HG02840 (cell line): ENCODE measurements around the gene GJC2.
A peak's percentile ranks its signal among the peaks of the same experiment; 100 is the strongest.
"Not testable (repeated sequence)": the region's sequence is repeated elsewhere in the genome, so short reads cannot be mapped to it uniquely, and the experiment has no call there.

Experiments
- ATAC-seq: cut with Tn5 transposase; IDR thresholded peaks from one replicate; pipeline ENCODE4 v1.9.1; 2021; ENCODE audit warnings: mild to moderate bottlenecking, moderate library complexity, moderate number of reproducible peaks; ENCODE audit not compliant: unreplicated experiment, low FRiP score

Gene GJC2

GRCh38 chr1:228149406-228150119 lies at the start of gene GJC2:
Gene GJC2 (plus strand): TSS chr1:228149930. CDS start chr1:228157759, 7,829 bp downstream.
- no peak for ATAC-seq

- ATAC-seq, result no peak
Measured at GRCh38 chr1:228100822-228101613, 48.7 kb upstream of the GJC2 start.

- no peak for ATAC-seq
Measured at GRCh38 chr1:228101614-228101993, 48.1 kb upstream of the GJC2 start.

GRCh38 chr1:228101994-228102790 lies 47.5 kb upstream of the GJC2 start:
- ATAC-seq, result peak; percentile 12

GRCh38 chr1:228102791-228103620 lies 46.7 kb upstream of the GJC2 start, which contains the start of gene C1orf35:
Gene C1orf35 (minus strand): TSS chr1:228103325. CDS start chr1:228103227, 98 bp downstream.
- ATAC-seq, result peak; percentile 76

GRCh38 chr1:228104526-228105269 lies 45.0 kb upstream of the GJC2 start:
- ATAC-seq, result no peak

GRCh38 chr1:228105270-228105995 lies 44.3 kb upstream of the GJC2 start:
- no peak for ATAC-seq

- no peak for ATAC-seq
Measured at GRCh38 chr1:228105996-228106799, 43.5 kb upstream of the GJC2 start.

- ATAC-seq, result no peak
Measured at GRCh38 chr1:228106800-228107054, 43.0 kb upstream of the GJC2 start.

- no peak for ATAC-seq
Measured at GRCh38 chr1:228107636-228108035, 42.1 kb upstream of the GJC2 start.

- ATAC-seq, result no peak
Measured at GRCh38 chr1:228108055-228108690, 41.6 kb upstream of the GJC2 start.

- ATAC-seq, result no peak
Measured at GRCh38 chr1:228108742-228109072, 41.0 kb upstream of the GJC2 start.

GRCh38 chr1:228109073-228109961 lies 40.4 kb upstream of the GJC2 start, which contains the start of gene MRPL55:
Gene MRPL55 (minus strand): TSS chr1:228109299. CDS start chr1:228108260, 1,039 bp downstream.
- peak; percentile 96 for ATAC-seq

GRCh38 chr1:228109962-228110488 lies 39.7 kb upstream of the GJC2 start:
- no peak for ATAC-seq

- ATAC-seq, result no peak
Measured at GRCh38 chr1:228110556-228110955, 39.2 kb upstream of the GJC2 start.

- not testable (repeated sequence) for ATAC-seq
Measured at GRCh38 chr1:228111315-228111714, 38.4 kb upstream of the GJC2 start.
